GOT3 (cell line): ENCODE data around the gene SLC12A7.
"Not testable (repeated sequence)": the region's sequence is repeated elsewhere in the genome, so short reads cannot be mapped to it uniquely, and the experiment has no call there.

Experiments used
- DNase-seq: peaks from one replicate; lab custom pipeline; 2025; ENCODE audit warnings: mixed read lengths; lab: John Stamatoyannopoulos, UW

SLC12A7 gene

GRCh38 chr5:1140818-1141189 lies 28.9 kb upstream of the SLC12A7 start:
- DNase-seq: no peak

- DNase-seq: no peak
Observed at GRCh38 chr5:1140171-1140817, 28.4 kb upstream of the SLC12A7 start.

GRCh38 chr5:1139331-1140170 lies 27.7 kb upstream of the SLC12A7 start:
- no peak for DNase-seq

GRCh38 chr5:1138445-1139245 lies 26.8 kb upstream of the SLC12A7 start:
- no peak for DNase-seq

- DNase-seq: no peak
Observed at GRCh38 chr5:1137567-1138444, 25.9 kb upstream of the SLC12A7 start.

- DNase-seq: no peak
Observed at GRCh38 chr5:1136814-1137213, 25.0 kb upstream of the SLC12A7 start.

- DNase-seq: no peak
Observed at GRCh38 chr5:1135696-1136525, 24.0 kb upstream of the SLC12A7 start.

GRCh38 chr5:1134478-1134877 lies 22.6 kb upstream of the SLC12A7 start:
- DNase-seq: no peak

- no peak for DNase-seq
Observed at GRCh38 chr5:1133510-1134201, 21.8 kb upstream of the SLC12A7 start.

- no peak for DNase-seq
Observed at GRCh38 chr5:1133108-1133507, 21.2 kb upstream of the SLC12A7 start.

GRCh38 chr5:1132570-1132969 lies 20.7 kb upstream of the SLC12A7 start:
- DNase-seq: no peak

GRCh38 chr5:1131726-1132125 lies 19.9 kb upstream of the SLC12A7 start:
- DNase-seq: no peak

- no peak for DNase-seq
Observed at GRCh38 chr5:1131191-1131621, 19.3 kb upstream of the SLC12A7 start.

GRCh38 chr5:1130218-1130946 lies 18.5 kb upstream of the SLC12A7 start:
- DNase-seq: no peak

- DNase-seq: no peak
Observed at GRCh38 chr5:1129711-1130055, 17.8 kb upstream of the SLC12A7 start.

GRCh38 chr5:1128977-1129710 lies 17.3 kb upstream of the SLC12A7 start:
- no peak for DNase-seq

GRCh38 chr5:1127959-1128785 lies 16.3 kb upstream of the SLC12A7 start:
- DNase-seq: no peak

- DNase-seq: not testable (repeated sequence)
Observed at GRCh38 chr5:1125695-1126094, 13.8 kb upstream of the SLC12A7 start.
